Stimulated activated CD8-positive, alpha-beta memory T cell treated with anti-CD3 and anti-CD28 coated beads, Interleukin-7, amount 100 ng/mL, for 24 hours (primary cell): Measurements from ENCODE around the gene SPAG6.
"Not testable (repeated sequence)": the region's sequence is repeated elsewhere in the genome, so short reads cannot be mapped to it uniquely, and the experiment has no call there.

Experiments
- DNase-seq: peaks from one replicate; pipeline ENCODE4 v3.0.0-alpha.2; 2020; ENCODE audit warnings: low read depth

Gene SPAG6

DNA sequence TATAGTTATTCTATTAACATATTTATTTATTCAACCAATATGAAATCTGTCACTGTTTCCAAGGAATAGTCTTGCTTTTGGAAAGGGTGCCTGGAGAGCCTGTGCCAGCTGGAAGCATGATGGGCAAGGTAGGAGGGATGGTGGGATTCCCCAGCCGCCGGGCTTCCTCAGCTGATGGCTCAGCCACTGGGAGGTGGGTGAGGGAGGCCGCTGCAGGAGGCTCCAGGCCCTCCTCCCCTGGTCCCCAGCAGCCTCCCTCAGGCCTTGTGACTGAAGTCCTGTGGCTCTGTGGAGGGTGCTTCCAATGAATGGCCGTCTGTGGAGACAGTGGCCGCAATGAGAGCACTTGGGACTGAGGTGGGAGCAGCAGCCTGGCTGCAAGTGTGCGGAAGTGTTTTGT is 27.0 kb downstream of the SPAG6 start:
- DNase-seq, result no peak

DNA sequence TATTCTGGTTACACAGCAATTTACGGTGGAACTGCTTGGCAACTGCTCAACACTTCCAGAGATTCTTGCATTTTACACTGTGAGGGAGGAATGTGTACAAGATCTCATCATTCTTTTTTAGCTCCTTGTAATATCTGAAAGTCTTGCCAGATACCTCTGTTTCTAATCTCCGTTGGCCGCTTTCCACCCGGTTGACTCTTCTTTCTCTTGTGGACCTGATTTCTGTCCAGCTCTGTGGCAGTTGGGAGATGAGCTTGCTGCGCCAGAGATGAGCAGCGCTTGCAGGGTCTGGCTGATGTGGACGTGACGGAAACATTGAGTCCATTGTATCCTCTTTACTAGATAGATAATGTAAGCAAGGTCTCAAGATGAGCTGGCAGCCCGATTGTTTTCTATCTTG is 27.6 kb downstream of the SPAG6 start:
- DNase-seq, result no peak

DNA sequence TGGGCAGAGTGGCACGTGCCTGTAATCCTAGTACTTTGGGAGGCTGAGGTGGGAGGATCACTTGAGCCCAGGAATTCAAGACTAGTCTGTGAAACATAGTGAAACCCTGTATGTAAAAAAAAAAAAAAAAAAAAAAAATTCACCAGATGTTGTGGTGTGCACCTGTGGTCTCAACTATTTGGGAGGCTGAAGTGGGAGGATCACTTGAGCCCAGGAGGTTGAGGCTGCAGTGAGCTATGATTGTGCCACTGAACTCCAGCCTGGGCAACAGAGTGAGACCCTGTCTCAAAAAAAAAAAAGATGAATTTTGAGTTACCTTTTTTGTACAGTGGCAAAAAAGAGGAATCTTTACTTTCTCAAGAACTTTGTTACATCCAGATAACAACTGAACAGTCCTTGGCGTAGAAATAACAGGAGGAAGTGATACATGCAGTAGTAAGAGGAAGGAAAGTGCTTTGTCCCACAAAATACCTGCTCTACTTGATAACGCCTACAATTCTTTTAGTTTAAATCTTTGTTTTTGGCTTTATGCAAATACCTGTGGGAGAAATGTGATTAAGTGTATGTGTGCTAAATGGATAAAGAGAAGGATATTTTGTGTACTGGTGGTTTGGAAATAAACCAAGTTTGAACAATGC is 29.3 kb downstream of the SPAG6 start:
- DNase-seq, result no peak

DNA sequence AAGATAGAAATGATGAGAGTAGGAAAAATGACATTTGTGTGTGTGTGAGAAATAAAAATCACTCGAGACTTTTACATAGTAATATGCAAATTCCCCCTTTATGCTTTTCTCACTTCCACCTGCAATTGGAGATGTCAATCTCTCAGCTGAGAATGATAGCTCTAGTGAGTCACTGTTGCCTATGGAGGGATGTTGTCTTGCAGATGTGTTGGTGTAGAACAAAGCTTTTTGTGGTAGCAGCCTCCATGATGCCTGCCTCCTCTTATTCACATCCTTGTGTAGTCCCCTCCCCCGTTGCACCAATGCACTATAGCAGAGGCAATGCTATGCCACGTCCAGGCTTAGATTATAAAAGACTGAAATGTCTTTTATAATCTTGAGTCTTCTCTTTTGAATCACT is 33.8 kb downstream of the SPAG6 start:
- DNase-seq, result peak; percentile 13

DNA sequence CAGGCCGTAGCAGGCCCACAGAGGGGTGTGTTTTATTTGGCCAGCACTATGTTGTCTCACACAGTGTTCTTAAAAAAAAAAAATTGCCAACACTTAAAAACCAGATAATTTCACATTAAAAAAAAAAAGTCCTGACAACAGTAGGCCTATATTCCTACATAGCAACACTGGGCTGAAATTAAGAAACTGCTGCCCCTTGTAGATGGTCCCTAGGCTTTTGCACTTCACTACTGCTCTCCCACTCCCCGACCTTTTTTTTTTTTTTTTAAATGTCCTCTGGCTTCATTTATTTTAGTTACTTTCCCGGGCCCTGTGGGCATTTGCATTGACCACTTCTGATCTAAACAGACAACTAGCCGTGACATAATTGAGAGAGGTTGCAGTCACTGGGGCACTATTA is 36.0 kb downstream of the SPAG6 start:
- no peak for DNase-seq

DNA sequence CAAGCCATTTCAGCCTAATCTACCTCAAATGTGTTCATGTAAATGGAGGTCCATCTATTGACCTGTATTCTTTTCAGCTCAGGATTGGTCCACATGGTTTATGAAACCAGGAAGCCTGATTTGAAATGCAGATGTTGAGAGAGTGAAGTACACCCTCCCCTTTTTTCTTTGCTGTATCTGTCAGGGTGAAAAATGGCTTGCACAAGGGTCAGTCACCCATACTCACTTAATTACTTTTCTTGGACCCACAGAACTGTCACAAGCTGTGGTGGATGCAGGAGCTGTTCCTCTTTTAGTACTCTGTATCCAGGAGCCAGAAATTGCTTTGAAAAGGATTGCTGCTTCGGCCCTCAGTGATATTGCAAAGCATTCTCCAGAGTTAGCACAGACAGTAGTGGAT is 41.2 kb downstream of the SPAG6 start:
- no peak for DNase-seq

DNA sequence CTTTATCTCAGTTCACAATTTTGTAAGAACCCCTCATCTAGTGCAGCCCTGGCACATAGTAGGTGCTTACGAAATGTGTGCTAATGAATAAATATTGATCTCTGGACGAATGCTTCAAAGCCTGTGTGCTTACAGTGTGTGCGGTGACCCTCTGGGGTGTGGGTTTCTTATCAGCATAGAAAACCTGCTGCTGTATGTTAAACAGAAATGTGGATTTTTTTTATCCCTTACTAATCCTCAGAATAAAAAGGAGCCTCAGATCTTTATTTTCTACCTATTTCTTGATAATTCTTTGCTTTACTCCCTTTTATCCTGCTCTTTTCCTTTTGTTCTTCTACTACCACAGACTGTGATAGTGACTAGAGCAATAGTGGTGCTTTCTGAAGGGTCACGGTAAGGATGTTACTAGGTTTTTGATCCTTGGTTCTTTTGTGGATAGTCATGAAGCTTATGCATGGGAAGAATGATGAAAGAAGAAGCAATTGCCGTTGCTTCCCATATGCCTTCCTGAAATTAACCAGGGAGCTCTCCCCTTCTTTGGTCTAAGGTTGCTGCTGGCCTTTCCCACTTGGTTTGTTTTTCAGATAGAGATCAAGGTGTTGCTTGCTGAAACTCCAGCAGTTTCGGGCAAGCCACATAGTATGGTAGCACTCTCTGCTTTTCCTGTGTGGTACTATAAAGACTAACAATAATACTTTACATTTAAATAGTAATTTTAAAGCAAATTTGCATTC is 44.7 kb downstream of the SPAG6 start:
- DNase-seq, result no peak

DNA sequence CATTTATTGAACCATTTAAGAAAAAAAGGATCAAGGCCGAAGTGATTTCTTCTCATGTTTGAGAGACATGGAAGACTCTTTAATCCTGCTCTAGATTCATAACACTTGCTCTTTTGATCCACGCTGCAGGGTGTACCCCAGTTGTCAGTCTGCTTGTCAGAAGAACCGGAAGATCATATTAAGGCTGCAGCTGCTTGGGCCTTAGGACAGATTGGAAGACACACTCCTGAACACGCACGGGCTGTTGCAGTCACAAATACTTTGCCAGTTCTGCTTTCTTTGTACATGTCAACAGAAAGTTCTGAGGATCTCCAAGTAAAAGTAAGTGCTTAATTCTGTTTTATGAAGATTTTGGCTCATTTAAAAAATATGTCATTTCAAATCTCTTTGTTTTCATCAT is 46.3 kb downstream of the SPAG6 start:
- DNase-seq, result no peak

DNA sequence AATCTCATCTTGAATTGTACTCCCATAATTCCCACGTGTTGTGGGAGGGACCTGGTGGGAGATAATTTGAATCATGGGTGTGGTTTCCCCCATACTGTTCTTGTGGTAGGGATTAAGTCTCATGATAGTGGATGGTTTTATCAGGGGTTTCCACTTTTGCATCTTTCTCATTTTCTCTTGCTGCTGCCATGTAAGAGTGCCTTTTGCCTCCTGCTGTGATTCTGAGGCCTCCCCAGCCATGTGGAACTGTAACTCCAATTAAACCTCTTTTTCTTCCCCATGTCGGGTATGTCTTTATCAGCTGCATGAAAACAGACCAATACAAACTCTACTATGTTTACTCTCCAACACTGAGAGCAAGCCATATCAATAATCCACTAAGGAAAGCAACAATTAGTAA is 50.9 kb downstream of the SPAG6 start:
- DNase-seq, result not testable (repeated sequence)

DNA sequence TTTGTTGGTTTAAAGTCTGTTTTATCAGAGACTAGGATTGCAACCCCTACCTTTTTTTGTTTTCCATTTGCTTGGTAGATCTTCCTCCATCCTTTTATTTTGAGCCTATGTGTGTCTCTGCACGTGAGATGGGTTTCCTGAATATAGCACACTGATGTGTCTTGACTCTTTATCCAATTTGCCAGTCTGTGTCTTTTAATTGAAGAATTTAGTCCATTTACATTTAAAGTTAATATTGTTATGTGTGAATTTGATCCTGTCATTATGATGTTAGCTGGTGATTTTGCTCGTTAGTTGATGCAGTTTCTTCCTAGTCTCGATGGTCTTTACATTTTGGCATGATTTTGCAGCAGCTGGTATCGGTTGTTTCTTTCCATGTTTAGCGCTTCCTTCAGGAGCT is 61.6 kb downstream of the SPAG6 start:
- not testable (repeated sequence) for DNase-seq

DNA sequence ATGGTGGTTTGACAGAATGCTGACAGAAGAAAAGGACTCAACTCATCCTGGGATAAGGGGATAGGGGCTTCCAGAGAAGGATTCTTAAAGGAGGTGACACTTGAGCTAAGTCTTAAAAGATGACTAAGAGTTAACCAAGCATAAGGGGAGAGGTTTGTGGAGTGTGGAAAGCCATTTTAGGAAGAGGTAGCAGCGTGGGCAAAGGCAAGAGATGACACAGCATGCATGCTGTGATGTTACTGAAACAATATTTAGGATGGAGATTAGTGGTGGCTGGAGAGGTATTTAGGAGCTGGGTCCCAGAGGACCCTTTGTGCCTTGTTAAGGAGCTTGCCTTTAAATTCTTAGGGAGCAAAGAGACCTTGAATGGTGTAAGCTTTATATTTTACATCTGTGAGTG is 65.1 kb downstream of the SPAG6 start:
- DNase-seq, result no peak

DNA sequence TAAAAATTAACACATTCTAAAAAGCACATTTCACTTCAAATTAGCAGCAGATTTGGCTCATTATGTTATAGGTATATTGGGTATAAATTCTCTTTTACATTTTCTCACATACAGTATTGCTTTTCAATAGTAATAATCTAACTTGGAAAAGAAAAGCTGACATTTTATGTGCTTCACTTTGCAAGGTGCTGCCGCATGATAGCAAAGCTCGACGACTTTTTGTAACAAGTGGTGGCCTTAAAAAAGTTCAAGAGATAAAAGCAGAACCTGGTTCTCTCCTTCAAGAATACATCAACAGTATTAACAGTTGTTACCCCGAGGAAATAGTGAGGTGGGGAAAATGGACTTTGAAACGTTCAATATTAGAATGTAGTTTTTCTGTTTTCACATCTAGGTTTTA is 65.5 kb downstream of the SPAG6 start:
- no peak for DNase-seq

DNA sequence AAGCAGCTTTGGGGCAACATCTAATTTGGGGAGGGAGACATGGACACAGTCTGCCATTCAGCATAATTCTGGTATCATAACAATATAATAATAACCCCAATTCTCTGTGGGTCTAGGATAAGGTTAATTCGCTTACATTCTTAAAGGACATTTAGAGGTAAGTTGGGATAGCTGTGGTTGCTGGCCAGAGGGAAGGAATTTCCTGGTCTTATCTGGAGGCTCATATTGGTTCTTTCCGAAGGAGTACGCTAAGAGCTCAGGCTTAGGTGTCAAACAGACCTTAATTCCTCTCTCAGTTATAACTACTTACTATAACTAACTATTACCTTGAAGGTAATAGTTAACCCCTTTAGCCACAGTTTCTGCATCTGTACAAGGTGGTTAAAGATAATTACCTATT is 68.8 kb downstream of the SPAG6 start:
- DNase-seq, result no peak

DNA sequence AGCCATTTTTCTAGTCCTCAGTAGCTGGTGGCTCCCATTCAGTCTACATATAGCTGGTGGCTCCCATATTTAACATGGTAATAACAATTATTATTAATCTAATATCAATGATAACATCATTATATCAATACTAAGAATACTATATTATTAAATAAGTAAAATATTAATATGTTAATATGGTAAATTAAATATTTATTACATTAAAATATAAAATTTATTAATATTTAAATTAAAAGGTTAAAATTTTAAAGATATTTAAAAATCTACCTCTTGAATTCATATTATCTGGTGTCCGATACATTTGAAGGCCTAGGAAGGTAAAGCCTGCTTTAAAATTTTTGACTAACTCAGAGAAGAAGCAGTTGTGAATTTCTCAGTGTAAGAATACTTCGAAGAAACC is 69.8 kb downstream of the SPAG6 start:
- no peak for DNase-seq

DNA sequence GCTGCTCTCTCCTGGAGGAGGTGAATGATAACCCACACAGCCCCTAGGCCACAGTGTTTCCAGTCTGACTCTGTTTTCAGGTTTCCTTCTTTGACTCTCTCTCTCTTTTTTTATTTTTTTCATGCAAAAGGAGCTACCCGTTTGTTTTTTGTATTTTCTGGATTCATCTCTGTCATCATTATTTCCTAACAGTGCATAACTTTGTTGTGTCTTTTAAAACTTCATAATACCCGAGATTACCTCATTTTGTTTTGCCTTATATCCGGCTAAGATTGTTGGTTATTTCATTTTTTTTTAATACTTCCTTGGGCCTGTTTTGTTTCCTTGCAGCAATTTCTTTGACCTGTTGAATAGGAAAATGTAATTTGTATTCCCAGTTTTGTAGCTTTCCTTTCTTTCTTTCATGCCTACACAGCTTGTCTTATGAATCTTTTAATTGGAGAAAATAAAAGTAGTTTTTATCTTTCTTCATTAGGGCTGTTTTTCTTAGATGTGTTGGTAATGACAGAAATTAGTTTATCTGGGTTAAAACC is 72.5 kb downstream of the SPAG6 start:
- DNase-seq, result no peak

DNA sequence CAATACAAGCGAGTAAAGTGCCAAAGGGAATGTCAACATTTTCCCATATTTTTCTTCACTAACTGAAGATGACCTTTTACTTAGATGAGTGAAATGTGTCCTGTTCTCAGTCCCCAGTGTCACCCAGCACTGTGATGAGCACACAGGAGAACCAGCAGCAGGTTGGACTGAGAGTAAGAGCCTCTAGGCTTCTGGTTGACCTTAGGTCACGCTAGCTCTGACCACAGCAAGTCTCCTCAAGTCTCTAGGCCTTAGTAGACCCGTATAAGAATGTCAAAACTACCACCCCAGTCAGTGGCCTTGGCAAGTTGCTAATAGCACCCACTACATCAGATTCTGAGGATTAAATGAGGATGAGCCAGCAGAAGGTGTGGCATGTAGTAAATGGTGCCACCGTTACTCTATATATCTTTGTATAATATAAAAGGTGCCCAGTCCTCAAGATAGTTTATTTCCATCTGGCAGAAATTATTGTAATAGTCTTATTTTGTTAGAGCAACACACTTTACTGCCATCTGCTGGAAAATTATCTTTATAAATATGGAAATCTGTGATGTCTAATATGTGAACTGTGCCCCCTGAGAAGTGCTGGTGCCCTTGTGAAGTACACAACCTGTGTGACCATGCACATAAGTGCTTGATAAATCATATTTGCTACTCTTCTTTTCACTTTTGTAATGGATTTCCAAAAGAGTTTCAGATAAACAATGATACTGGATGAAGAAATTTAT is 75.7 kb downstream of the SPAG6 start:
- no peak for DNase-seq

DNA sequence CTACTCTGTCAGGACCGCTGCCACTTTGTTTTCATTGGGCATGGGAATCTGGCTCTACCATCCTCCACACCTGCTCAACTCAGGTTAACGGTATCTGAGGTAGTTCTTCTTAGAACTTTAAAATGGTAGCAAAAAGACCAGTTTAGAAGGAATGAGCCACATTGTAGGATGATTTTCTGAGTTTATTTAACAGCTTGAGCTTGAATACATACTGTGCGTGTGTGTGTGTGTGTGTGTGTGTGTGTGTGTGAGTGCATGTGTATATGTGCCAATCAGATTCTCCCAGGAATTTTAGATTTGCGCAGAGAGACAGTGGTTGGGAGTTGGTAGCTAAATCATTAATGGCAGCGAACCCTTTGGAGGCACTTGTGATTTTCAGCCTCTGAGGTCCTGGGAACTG is 81.4 kb downstream of the SPAG6 start:
- no peak for DNase-seq

DNA sequence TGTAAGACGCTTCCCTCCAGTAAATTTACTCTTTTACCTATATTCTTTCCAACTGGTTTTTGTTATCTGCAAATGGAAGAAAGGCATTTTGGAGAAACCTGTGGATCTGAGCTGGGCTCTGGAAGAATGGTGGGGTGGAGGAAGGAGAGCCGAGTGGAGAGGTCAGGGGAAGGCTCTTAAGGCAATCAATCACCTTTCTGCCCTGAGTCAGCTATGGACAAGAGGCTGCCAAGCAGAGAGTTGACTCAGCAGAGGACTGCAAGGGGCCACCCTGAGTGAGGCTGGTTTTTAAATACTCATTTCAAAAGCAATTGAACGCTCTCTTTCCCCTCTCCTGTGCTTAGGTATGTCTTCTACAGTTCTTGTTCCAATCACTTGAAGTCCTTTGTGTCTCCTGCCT is 81.8 kb downstream of the SPAG6 start:
- DNase-seq, result no peak

DNA sequence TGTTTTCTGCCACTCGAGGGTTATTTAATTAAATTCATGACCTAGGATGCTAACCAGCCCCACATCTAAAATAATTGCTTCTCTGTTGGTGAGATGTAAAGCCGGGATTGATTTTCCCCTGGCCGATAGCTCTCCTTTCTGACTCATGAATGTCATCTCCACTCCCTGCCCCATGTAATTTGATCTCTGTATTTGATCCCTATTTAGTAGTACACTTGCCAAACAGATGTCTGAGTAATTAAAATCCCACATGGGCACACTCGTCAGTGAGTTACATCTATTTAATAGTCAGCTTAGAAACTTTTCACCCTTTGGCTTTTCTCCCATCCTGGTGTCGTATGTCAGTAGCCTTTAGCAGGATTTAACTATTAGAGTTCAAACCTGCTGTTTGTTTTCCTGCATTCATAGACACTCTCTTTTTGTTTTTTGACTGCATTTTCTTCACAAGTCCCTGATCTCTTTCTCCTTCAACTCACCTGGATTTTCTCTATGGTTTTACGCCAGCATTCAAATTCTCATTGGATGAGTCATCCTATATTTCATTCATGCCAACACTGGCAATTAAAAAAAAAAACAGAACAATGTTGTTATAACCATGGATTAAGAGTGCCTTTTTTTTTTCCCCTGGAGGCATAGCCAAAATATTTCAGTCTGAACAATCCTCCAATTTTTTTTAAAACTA is 82.7 kb downstream of the SPAG6 start:
- DNase-seq, result no peak

DNA sequence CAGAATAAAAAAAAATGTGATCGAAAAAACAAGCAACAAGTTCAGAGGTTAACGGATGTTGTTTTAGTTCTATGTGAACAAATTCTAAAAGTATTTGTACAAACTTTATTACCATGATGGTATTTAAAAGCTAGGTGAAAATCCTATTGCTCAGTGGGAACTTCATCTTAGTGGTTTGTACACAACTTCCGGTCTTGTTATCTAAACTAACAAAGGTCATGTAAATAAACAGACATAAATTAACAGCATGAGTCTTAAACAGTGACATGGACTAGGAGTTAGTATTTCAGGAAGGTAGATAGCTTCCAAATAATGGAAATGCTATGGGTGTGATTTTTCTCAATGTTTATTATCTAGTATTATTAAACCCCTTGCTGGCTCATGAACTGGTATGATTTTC is 83.8 kb downstream of the SPAG6 start:
- DNase-seq, result no peak

DNA sequence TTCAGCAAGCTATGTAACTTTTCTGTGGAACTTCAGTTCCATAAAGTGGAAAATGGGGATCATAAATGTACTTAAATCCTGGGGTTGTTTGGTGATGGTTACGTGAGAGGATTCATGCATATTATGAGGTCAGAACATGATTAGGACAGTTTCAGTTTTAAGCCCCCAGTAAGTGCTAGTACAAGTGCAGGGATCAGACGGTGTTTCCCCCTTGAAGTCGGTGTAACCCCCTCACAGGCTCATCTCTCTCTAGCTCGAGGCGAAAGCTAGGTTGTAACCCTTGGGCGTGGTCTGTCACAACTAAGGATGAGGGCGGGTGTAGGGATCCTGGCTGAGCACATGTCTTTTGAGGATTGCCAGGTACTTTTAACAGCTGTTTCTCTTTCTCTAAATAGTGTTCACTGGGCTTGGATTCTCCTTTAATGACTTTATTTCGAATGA is 84.7 kb downstream of the SPAG6 start:
- DNase-seq, result no peak

DNA sequence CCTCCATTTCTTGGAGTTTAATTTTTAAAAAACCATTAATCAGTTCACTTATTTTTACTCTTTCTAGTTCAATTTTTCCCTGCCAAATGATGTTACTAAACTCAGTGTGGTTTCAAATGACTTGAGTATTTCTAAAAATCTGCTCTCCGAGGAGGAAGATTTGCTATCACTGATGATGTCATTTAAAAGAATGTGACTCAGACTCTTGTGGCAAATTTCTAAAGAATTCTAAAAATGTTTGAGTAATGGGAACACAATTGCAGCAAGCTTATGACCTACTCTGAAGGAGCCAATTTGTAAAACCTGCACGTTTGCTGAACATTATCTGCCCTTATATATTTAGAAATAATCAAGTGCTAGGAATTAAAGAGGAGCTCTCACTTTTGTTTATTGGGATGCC is 88.6 kb downstream of the SPAG6 start:
- DNase-seq, result no peak

DNA sequence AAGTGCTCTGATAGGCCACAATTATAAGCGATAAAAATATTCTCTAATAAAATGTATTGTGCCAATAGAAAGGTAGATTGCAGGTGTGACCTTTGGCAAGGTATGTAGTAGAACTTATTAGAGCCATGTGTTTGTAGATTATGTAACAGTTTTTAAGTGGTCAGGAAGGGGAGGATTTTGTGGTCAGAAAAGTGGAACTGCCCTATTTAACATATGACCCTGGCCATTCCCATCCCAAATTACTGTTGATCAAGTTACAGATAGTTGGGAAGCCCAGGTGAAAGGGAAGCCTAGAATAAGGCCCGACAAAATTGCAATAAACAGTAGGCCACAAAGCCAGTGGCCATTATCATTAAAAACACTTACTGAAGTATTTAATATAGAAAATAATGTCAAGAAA is 89.2 kb downstream of the SPAG6 start:
- DNase-seq, result no peak
